Type B pancreatic cell (in vitro differentiated cells): Measurements from ENCODE around the gene GCA. TPM values are rescaled to one million over a fixed set of nuclear protein-coding genes. Genes with fewer than 3 reads are reported as not detected.

Source experiments
- DNase-seq: peaks from one replicate; pipeline ENCODE4 v3.0.0; 2021; ENCODE audit warnings: mixed read lengths; ENCODE audit not compliant: unreplicated experiment; ENCODE audit errors: extremely low spot score
- H3K27ac Mint-ChIP-seq: 2 replicates; pipeline ENCODE4 v1.8.0; 2021; ENCODE audit warnings: mild to moderate bottlenecking, mixed read lengths
- H3K27me3 Mint-ChIP-seq: 2 replicates; pipeline ENCODE4 v1.8.0; 2021; ENCODE audit warnings: mixed read lengths
- H3K36me3 Mint-ChIP-seq: 2 replicates; pipeline ENCODE4 v1.8.0; 2021; ENCODE audit warnings: mixed read lengths
- H3K4me1 Mint-ChIP-seq: one replicate; pipeline ENCODE4 v1.8.0; 2021; ENCODE audit warnings: mixed read lengths; ENCODE audit not compliant: unreplicated experiment
- H3K4me3 Mint-ChIP-seq: 2 replicates; pipeline ENCODE4 v1.8.0; 2021; ENCODE audit warnings: mild to moderate bottlenecking, mixed read lengths
- H3K9me3 Mint-ChIP-seq: 2 replicates; pipeline ENCODE4 v1.8.0; 2021; ENCODE audit warnings: mixed read lengths
- CTCF ChIP-seq: fragments of 200-600 bp; sonication (generic); conservative IDR thresholded peaks from 2 replicates; pipeline ENCODE4 v1.5.0; 2021; ENCODE audit warnings: antibody characterized with exemption, mild to moderate bottlenecking
- long read RNA-seq: library from polyadenylated mRNA; unstranded; transcript quantifications from one replicate; pipeline ENCODE4 v2.0.0, GENCODE V29; 2020
- total RNA-seq: library from RNA; stranded (reverse); gene quantifications from 2 replicates; pipeline ENCODE4 v1.2.1, GENCODE V29; 2021; ENCODE audit warnings: low replicate concordance

The GCA gene, protein sequence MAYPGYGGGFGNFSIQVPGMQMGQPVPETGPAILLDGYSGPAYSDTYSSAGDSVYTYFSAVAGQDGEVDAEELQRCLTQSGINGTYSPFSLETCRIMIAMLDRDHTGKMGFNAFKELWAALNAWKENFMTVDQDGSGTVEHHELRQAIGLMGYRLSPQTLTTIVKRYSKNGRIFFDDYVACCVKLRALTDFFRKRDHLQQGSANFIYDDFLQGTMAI
- total RNA-seq: 21.1 and 30.4 TPM in 2 replicates
- long read RNA-seq, transcript GCA-204 (8 exons, 1,992 nt): major isoform, 176 of 198 reads
- long read RNA-seq, transcript GCA-210 (7 exons, 1,808 nt): minor isoform, 6 of 198 reads
- long read RNA-seq, partial matches to known transcripts: 2 of 198 reads
- long read RNA-seq, other reads (novel, unspliced or antisense): 14 of 198 reads

DNA sequence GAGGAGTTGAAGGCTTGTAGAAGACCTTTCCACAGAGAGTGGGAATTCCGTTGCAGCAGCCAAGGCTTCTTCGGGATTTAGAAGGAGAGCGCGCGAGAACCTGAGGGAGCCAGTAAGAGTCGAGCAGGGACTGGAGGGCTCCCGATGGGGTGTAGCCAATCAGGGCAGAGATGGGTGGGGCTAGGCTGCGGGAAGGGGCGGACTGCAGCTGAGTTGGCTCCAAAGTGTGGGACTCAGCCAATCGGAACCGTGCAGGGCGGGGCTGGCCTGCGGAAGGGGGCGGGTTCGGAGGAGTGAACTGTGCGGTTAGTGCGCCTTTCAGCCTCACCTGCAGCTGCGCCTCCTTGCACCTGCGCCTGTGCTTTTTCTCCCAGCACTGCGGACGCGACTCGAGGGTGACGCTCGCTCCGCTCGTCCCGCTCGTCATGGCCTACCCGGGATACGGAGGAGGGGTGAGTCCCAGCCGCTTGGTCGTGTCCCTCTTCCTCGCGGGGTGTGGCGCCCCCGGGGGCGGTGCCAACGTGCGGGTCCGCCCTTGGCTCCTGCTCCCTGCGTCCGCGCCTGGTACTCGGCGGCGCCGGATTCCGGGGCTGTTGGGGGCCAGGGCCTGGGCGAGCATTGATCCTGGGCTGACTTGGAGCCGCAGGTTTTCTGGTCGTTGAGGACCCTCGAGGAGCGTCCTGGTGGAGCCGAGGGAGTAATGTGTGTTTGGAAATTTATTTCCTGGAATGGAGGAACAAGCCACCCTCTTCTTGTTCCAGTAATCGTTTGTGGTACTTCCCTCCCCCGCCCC lies at the start of gene GCA:
Gene GCA, plus strand, starts transcription at position 309 of the 793 bp plus-strand sequence. Its CDS starts 117 bp downstream, at position 426.
- peak; percentile 39 for TF ChIP-seq CTCF
- peak within 1 kb of the TSS; percentile 91 for H3K4me3 Mint-ChIP-seq
- H3K4me1 Mint-ChIP-seq: peaks cover 4% of the 10 kb centered on the region
- no peaks in the 10 kb centered on the region for H3K9me3 Mint-ChIP-seq
- H3K36me3 Mint-ChIP-seq: no peaks in the 10 kb centered on the region
- peak within 1 kb of the TSS; percentile 92 for H3K27ac Mint-ChIP-seq
- peaks cover 12% of the 10 kb centered on the region for H3K27me3 Mint-ChIP-seq
- peak; percentile 96 for DNase-seq

GRCh38 chr2:162295009-162295408 lies 48.9 kb upstream of the GCA start:
- no peaks in the 10 kb centered on the region for H3K27me3 Mint-ChIP-seq

DNA sequence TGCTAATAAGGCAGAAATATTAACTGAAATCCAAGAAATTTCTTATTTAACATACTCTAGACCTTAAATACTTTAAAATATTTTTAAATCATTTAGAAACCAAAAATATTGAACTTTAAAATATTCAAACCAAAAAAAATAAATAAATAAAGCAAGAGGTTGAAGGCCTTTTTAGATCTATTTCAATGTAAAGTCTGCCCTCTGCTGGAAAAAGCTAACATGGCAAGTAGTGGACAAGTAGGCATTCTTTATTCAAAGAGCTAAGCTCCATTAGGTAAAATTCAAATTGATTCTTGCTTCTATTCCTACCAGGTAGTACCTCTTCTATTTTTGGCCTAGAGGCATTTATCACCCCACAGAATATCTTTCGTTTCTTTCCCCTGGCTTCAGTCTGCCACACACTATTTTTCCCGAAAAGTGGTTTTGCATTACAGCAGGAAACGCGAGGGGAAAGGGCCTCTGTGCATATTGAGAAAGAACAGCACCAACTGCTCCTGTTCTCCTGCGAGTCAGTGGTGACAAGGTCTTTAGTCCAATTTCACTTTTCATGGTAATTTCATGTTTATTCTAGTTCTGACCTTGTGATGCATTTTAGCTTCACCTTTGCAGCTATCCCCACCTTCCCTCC lies 45.9 kb upstream of the GCA start:
- no peaks in the 10 kb centered on the region for H3K27me3 Mint-ChIP-seq
- DNase-seq: no peak
- H3K4me1 Mint-ChIP-seq: no peaks in the 10 kb centered on the region
- no peaks in the 10 kb centered on the region for H3K36me3 Mint-ChIP-seq
- no peak overlapping the region for H3K4me3 Mint-ChIP-seq
- H3K27ac Mint-ChIP-seq: no peak overlapping the region
- H3K9me3 Mint-ChIP-seq: no peaks in the 10 kb centered on the region
- peak; percentile 93 for TF ChIP-seq CTCF

More at GRCh38 chr2:162295009-162295408, 48.9 kb upstream of the GCA start:
- no peak for TF ChIP-seq CTCF
- H3K36me3 Mint-ChIP-seq: no peaks in the 10 kb centered on the region
- no peak overlapping the region for H3K4me3 Mint-ChIP-seq
- H3K27ac Mint-ChIP-seq: no peak overlapping the region
- no peaks in the 10 kb centered on the region for H3K9me3 Mint-ChIP-seq
- H3K4me1 Mint-ChIP-seq: no peaks in the 10 kb centered on the region
- DNase-seq: no peak

GRCh38 chr2:162298669-162299335 lies 45.1 kb upstream of the GCA start:
- Mint-ChIP-seq H3K27me3 (no peaks in the 10 kb centered on the region), H3K4me1 (no peaks in the 10 kb centered on the region), H3K9me3 (no peaks in the 10 kb centered on the region), H3K36me3 (no peaks in the 10 kb centered on the region), H3K4me3 (no peak overlapping the region), H3K27ac (no peak overlapping the region)
- DNase-seq: no peak
- no peak for TF ChIP-seq CTCF

DNA sequence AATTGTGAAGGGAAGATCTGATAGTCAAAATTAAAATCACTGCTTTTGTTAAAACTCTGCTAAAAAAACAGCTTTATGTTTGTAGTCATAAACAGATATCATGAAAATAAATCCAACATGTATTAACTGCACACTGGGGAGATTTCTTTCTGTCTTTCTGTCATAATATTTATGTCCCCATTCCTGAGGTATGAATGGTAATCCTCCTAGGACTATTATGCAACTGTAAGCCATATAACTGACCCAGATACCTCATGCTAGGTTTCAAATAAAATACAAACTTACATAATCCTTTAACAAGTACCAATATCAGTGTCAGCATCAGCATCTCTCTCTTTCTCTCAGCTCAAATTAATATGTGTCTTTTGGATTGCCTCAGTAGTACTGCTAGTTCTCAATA lies 43.7 kb upstream of the GCA start:
- no peak for DNase-seq

More for the DNA sequence above, 43.7 kb upstream of the GCA start:
- no peaks in the 10 kb centered on the region for H3K36me3 Mint-ChIP-seq
- no peak overlapping the region for H3K27ac Mint-ChIP-seq
- TF ChIP-seq CTCF: no peak
- no peak overlapping the region for H3K4me3 Mint-ChIP-seq
- no peaks in the 10 kb centered on the region for H3K9me3 Mint-ChIP-seq
- no peaks in the 10 kb centered on the region for H3K4me1 Mint-ChIP-seq
- H3K27me3 Mint-ChIP-seq: no peaks in the 10 kb centered on the region
